SK-N-SH (cell line): ENCODE results near the gene SOX2. TPM values are rescaled to one million over a fixed set of nuclear protein-coding genes. Genes with fewer than 3 reads are reported as not detected.

Experiments used
- CTCF ChIA-PET: fragments of 300-600, 350-600 bp; formaldehyde crosslinking; extraction: SDS; loops from one replicate; lab custom pipeline; 2021; lab: Yijun Ruan, JAX
- POLR2A ChIA-PET: fragments of 350-600 bp; sonication (Branson Sonifier 250); formaldehyde crosslinking; extraction: SDS; loops from one replicate; lab custom pipeline; 2020; ENCODE audit warnings: antibody characterized with exemption, inconsistent platforms; lab: Yijun Ruan, JAX
- DNase-seq: peaks from one replicate; pipeline ENCODE4 v3.0.0; 2012
- H2AFZ ChIP-seq: fragments of 200-600 bp; sonication (generic); 2 replicates; pipeline ENCODE4 v1.8.1; 2016; ENCODE audit warnings: antibody characterized with exemption, mild to moderate bottlenecking, low read depth
- H3F3A ChIP-seq: fragments of 200-600 bp; sonication (generic); replicated peaks from 2 replicates; pipeline ENCODE3; 2016; ENCODE audit warnings: antibody characterized with exemption, mild to moderate bottlenecking; ENCODE audit not compliant: insufficient read depth
- H3K27ac ChIP-seq, 2 experiments: fragments of 200-500 bp in 1 of 2; fragments of 200-600 bp in 1 of 2; sonication (Bioruptor generic) in 1 of 2; sonication (generic), shearing (Covaris generic) in 1 of 2; 2 replicates each; pipeline versions ENCODE4 v1.5.1 to v1.6.1; 2014 to 2016; ENCODE audit warnings: low read depth in 2 of 2, inconsistent platforms in 1 of 2, low read length in 1 of 2, mild to moderate bottlenecking in 1 of 2, mixed read lengths in 1 of 2
- H3K27me3 ChIP-seq: fragments of 200-600 bp; sonication (generic), shearing (Covaris generic); 2 replicates; pipeline ENCODE4 v1.6.1; 2016; ENCODE audit warnings: mixed run types; ENCODE audit not compliant: insufficient read depth
- H3K36me3 ChIP-seq, 2 experiments: fragments of 200-500 bp in 1 of 2; fragments of 200-600 bp in 1 of 2; sonication (Bioruptor generic) in 1 of 2; sonication (generic) in 1 of 2; replicated peaks in 1 of 2; 2 replicates each; pipeline versions ENCODE3 to v1.5.1; 2014 to 2016; ENCODE audit warnings: low read length in 1 of 2, mild to moderate bottlenecking in 1 of 2; ENCODE audit not compliant: insufficient read depth in 2 of 2, control insufficient read depth in 1 of 2
- H3K4me1 ChIP-seq, 2 experiments: fragments of 200-500 bp in 1 of 2; fragments of 200-600 bp in 1 of 2; sonication (Bioruptor generic) in 1 of 2; sonication (generic), shearing (Covaris generic) in 1 of 2; 2 replicates each; pipeline versions ENCODE4 v1.5.1 to v1.6.1; 2014 to 2016; ENCODE audit warnings: low read depth in 1 of 2, low read length in 1 of 2, mixed run types in 1 of 2; ENCODE audit not compliant: insufficient read depth in 2 of 2, control insufficient read depth in 1 of 2
- H3K4me2 ChIP-seq: fragments of 200-600 bp; sonication (generic), shearing (Covaris generic); 2 replicates; pipeline ENCODE4 v1.6.1; 2017; ENCODE audit warnings: mixed run types
- H3K4me3 ChIP-seq, 2 experiments: fragments of 200-500 bp in 1 of 2; fragments of 200-600 bp in 1 of 2; sonication (Bioruptor generic) in 1 of 2; sonication (generic), shearing (Covaris generic) in 1 of 2; 2 replicates each; pipeline versions ENCODE4 v1.5.1 to v1.8.1; 2014 to 2016; ENCODE audit warnings: low read depth in 2 of 2, inconsistent platforms in 1 of 2, low read length in 1 of 2, mild to moderate bottlenecking in 1 of 2, mixed read lengths in 1 of 2, moderate library complexity in 1 of 2
- H3K79me2 ChIP-seq: fragments of 200-600 bp; sonication (generic); 2 replicates; pipeline ENCODE4 v1.8.1; 2017; ENCODE audit warnings: mild to moderate bottlenecking; ENCODE audit not compliant: insufficient read depth
- H3K9ac ChIP-seq: fragments of 200-600 bp; sonication (generic); 2 replicates; pipeline ENCODE4 v1.6.1; 2017; ENCODE audit warnings: mixed run types
- H3K9me2 ChIP-seq: fragments of 200-600 bp; sonication (generic); 2 replicates; pipeline ENCODE4 v1.6.1; 2017; ENCODE audit warnings: mixed run types
- H3K9me3 ChIP-seq: fragments of 200-600 bp; sonication (generic); 2 replicates; pipeline ENCODE4 v1.6.1; 2017; ENCODE audit warnings: mixed run types, mild to moderate bottlenecking, moderate library complexity
- H4K20me1 ChIP-seq: fragments of 200-600 bp; sonication (generic); 2 replicates; pipeline ENCODE4 v1.6.1; 2017; ENCODE audit warnings: mild to moderate bottlenecking, mixed run types; ENCODE audit not compliant: insufficient read depth
- CHD2 ChIP-seq: fragments of 150-350 bp; IDR thresholded peaks from 2 replicates; pipeline ENCODE4 v1.6.1; 2018; ENCODE audit warnings: low read length; ENCODE audit not compliant: partially characterized antibody
- CTCF ChIP-seq: fragments of 200-600 bp; sonication (generic); IDR thresholded peaks from 2 replicates; pipeline ENCODE4 v1.6.1; 2017; ENCODE audit warnings: antibody characterized with exemption, mild to moderate bottlenecking, moderate library complexity
- EP300 ChIP-seq, 2 experiments: IDR thresholded peaks; 2 replicates each; pipeline versions ENCODE4 v1.4.0 to v1.6.1; 2012; ENCODE audit warnings: borderline replicate concordance in 1 of 2, low read depth in 1 of 2, low read length in 1 of 2
- EZH2phosphoT487 ChIP-seq: fragments of 200-600 bp; sonication (generic); IDR thresholded peaks from 2 replicates; pipeline ENCODE4 v1.6.1; 2017; ENCODE audit warnings: low read depth, mixed run types, mild to moderate bottlenecking, antibody characterized with exemption, moderate library complexity, borderline replicate concordance
- IRF3 ChIP-seq: fragments of 150-350 bp; IDR thresholded peaks from 2 replicates; pipeline ENCODE4 v1.6.1; 2016; ENCODE audit warnings: mild to moderate bottlenecking, low read depth, low read length
- MXI1 ChIP-seq: IDR thresholded peaks from 2 replicates; pipeline ENCODE4 v1.6.1; 2012; ENCODE audit warnings: mild to moderate bottlenecking, low read depth, low read length, improper control_type of control experiment
- NFIC ChIP-seq: IDR thresholded peaks from 2 replicates; pipeline ENCODE4 v1.4.0; 2012; ENCODE audit warnings: borderline replicate concordance
- NRF1 ChIP-seq: IDR thresholded peaks from 2 replicates; pipeline ENCODE4 v1.6.1; 2012; ENCODE audit warnings: low read depth, mild to moderate bottlenecking, low read length
- RCOR1 ChIP-seq: fragments of 150-350 bp; IDR thresholded peaks from 2 replicates; pipeline ENCODE4 v1.6.1; 2017; ENCODE audit warnings: antibody characterized with exemption, low read length
- RXRA ChIP-seq: IDR thresholded peaks from 2 replicates; pipeline ENCODE4 v1.4.0; 2012; ENCODE audit warnings: low read depth, mild to moderate bottlenecking, borderline replicate concordance
- SIN3A ChIP-seq: IDR thresholded peaks from 2 replicates; pipeline ENCODE4 v1.6.1; 2012; ENCODE audit warnings: low read depth, mild to moderate bottlenecking, low read length, moderate library complexity, borderline replicate concordance
- TAF1 ChIP-seq: IDR thresholded peaks from 2 replicates; pipeline ENCODE4 v1.6.1; 2012; ENCODE audit warnings: low read depth, mild to moderate bottlenecking, low read length, moderate library complexity, borderline replicate concordance
- USF2 ChIP-seq: fragments of 150-350 bp; IDR thresholded peaks from 2 replicates; pipeline ENCODE4 v1.6.1; 2017; ENCODE audit warnings: antibody characterized with exemption, low read length, low read depth, borderline replicate concordance
- WGBS: methylation state at CpG from one replicate; pipeline ENCODE4 v1.1.6; 2017; ENCODE audit warnings: low lambda C conversion rate; 5-methylcytosine and 5-hydroxymethylcytosine counted together
- polyA plus RNA-seq, 3 experiments: library from polyadenylated mRNA; depleted of rRNA; stranded (reverse); fragments of >200 nt; gene quantifications; 2 replicates each; pipeline ENCODE4 v1.2.3, GENCODE V29; 2012
- TF ChIP-seq, protein P1 (sequence below): IDR thresholded peaks from 2 replicates; pipeline ENCODE4; 2012

SOX2 gene
- polyA plus RNA-seq, 1 of the 3 experiments (the other 2 are of a cell fraction): 0.13 TPM

DNA sequence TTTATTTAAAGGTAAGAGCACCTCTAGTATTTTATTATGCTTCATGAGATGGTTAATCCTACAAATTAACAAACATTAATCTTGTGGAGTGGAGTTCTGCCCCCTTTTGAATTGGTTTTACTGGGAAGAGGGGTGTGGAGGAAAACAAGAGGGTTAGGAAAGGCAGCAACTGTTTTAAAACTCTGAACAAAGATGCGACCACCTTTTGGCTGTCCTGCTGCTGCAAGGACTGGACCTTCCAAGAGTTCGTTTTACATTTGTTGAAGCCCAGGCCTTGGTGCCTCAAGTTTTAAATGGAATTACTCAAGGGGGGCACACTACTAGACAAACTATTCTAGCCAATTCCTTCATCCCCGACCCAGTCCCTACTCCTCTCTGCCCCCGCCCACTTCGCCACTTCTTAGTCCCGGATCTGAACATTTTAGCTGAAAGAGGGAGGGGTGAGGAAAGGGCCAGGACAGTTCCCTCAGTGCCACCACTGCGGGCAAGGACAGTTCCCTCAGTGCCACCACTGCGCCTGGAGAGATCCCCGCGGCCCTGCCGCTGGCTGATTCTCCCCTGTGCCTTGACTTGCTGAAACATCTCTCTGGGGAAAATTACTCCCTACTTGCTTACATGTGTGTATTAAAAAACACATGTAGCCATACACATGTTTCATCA, 11.2 kb downstream of the SOX2 start (continued):
- no peak for TF ChIP-seq CTCF
- no peak for TF ChIP-seq RCOR1
- TF ChIP-seq, all 33 proteins: peak for 0

DNA sequence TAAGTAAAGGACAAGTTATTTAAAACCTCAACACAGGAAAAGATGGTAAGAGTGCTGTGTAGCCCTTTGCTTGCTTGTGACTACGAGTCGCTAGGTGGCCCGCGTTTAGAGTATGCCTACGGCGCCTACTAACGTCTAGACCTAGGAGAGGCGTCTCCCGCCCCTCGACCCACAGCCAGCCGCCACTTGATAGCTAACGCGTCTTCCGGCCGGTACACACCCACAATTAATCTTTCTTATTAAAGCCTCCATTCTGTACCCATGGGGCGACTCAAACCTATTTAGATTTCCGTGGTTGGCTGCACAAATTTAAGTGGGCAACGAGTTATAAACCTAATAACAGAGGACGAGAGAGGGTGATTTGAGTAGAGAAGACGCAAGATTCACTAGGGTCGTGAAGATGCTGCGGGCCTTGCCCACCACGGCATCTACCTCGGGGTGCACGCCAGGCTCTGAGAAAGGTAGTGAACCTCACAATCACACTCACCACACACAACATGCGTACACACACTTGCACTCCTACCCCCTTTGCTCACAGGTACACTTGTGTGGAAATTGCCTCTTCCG, 12.0 kb downstream of the SOX2 start:
- Histone ChIP-seq H3K27me3 (no peaks in the 10 kb centered on the region), H3K4me1 (peaks cover 0 to 2% of the 10 kb centered on the region in 2 experiments; a peak in 1 of 4 replicates), H3K9me2 (no peaks in the 10 kb centered on the region), H3K79me2 (no peaks in the 10 kb centered on the region), H3K4me2 (no peak overlapping the region), H3K27ac (no peak overlapping the region), H3K36me3 (no peaks in the 10 kb centered on the region), H3K4me3 (no peak overlapping the region), H3F3A (no peaks in the 10 kb centered on the region), H4K20me1 (no peaks in the 10 kb centered on the region), H3K9ac (no peak overlapping the region), H2AFZ (no peak overlapping the region), H3K9me3 (no peaks in the 10 kb centered on the region)
- ChIA-PET CTCF (interaction anchor here (1.7 kb wide), 1 partner anchor 11 kb away, joined by 4 read pairs; no protein-coding TSS in a partner anchor), POLR2A (no interaction called here)
- WGBS: 86% methylated on average over 26 of the region's 27 CpGs
- DNase-seq: no peak
- TF ChIP-seq NRF1 (no peak), EZH2phosphoT487 (no peak), IRF3 (no peak), TAF1 (no peak), USF2 (no peak), MXI1 (no peak), SIN3A (no peak), RXRA (no peak), CHD2 (no peak), EP300 (IDR thresholded peaks at IDR 0.05; ENCODE audit: borderline replicate concordance in 1 of 2, low read depth in 1 of 2, low read length in 1 of 2) (no peak), CTCF (no peak), NFIC (no peak)
- TF ChIP-seq, protein P1, sequence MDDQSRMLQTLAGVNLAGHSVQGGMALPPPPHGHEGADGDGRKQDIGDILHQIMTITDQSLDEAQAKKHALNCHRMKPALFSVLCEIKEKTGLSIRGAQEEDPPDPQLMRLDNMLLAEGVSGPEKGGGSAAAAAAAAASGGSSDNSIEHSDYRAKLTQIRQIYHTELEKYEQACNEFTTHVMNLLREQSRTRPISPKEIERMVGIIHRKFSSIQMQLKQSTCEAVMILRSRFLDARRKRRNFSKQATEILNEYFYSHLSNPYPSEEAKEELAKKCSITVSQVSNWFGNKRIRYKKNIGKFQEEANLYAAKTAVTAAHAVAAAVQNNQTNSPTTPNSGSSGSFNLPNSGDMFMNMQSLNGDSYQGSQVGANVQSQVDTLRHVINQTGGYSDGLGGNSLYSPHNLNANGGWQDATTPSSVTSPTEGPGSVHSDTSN: no peak
